K562 (cell line): Measurements from ENCODE around the gene ARPP21. TPM values are rescaled to one million over a fixed set of nuclear protein-coding genes. Genes with fewer than 3 reads are reported as not detected.

Experiments
- ATAC-seq: fragments of 200-7000 bp; cut with Tn5 transposase; 3 replicates; pipeline ENCODE4 v1.9.1; 2020; ENCODE audit warnings: moderate library complexity
- BruUV-seq: library from RNA; stranded (reverse); fragments of 400-500 nt; replicated peaks from 2 replicates; lab custom pipeline; 2021; lab: Mats Ljungman, UMichigan
- CTCF ChIA-PET: fragments of 300-600 bp; formaldehyde crosslinking; extraction: SDS; loops from one replicate; lab custom pipeline; 2021; ENCODE audit warnings: low intra/inter-chr PET ratio; lab: Yijun Ruan, JAX
- POLR2A ChIA-PET: fragments of 300-600, 350-650 bp; sonication (Branson Sonifier 250); formaldehyde crosslinking; extraction: SDS; loops from one replicate; lab custom pipeline; 2021; ENCODE audit warnings: antibody characterized with exemption, inconsistent platforms; lab: Yijun Ruan, JAX
- DNase-seq, 4 experiments: peaks; one replicate each; pipeline versions ENCODE4 v3.0.0 to v3.0.0-alpha.2; 2011 to 2018; ENCODE audit warnings: low spot score in 3 of 4, mixed read lengths in 3 of 4; ENCODE audit errors: extremely low read depth in 1 of 4
- FAIRE-seq: peaks from 2 replicates; lab custom pipeline; 2011; peaks lifted over from hg19 to GRCh38; lab: Jason Lieb, UNC
- H2AFZ ChIP-seq: 2 replicates; pipeline ENCODE4 v1.6.0; 2011; ENCODE audit warnings: low read depth, low read length, control low read depth, inconsistent platforms
- H3K27ac ChIP-seq: fragments of 200-600 bp; 3 replicates; pipeline ENCODE4 v1.8.0; 2011; ENCODE audit warnings: low read depth, mild to moderate bottlenecking, control low read depth, inconsistent platforms, low read length, moderate library complexity, mixed read lengths; ENCODE audit errors: extremely low read depth
- H3K27me3 ChIP-seq, 2 experiments: fragments of 300-600 bp in 1 of 2; 2 replicates in 1 of 2; 3 replicates in 1 of 2; pipeline versions ENCODE4 v1.6.0 to v1.8.0; 2011; ENCODE audit warnings: inconsistent platforms in 2 of 2, low read length in 2 of 2, mild to moderate bottlenecking in 1 of 2, mixed read lengths in 1 of 2, moderate library complexity in 1 of 2; ENCODE audit not compliant: control insufficient read depth in 2 of 2, insufficient read depth in 2 of 2
- H3K36me3 ChIP-seq: fragments of 300-600 bp; 3 replicates; pipeline ENCODE4 v1.8.0; 2011; ENCODE audit warnings: mild to moderate bottlenecking, low read length, inconsistent platforms; ENCODE audit not compliant: control insufficient read depth, insufficient read depth
- H3K4me1 ChIP-seq, 2 experiments: fragments of 200-600 bp in 1 of 2; replicated peaks in 1 of 2; 2 replicates in 1 of 2; 3 replicates in 1 of 2; pipeline versions ENCODE4 v1.5.1 to v1.8.0; 2011; ENCODE audit warnings: inconsistent platforms in 2 of 2, low read length in 2 of 2, mild to moderate bottlenecking in 1 of 2, mixed read lengths in 1 of 2, moderate library complexity in 1 of 2; ENCODE audit not compliant: control insufficient read depth in 2 of 2, insufficient read depth in 2 of 2
- H3K4me2 ChIP-seq: 2 replicates; pipeline ENCODE4 v1.6.1; 2011; ENCODE audit warnings: low read length, control low read depth, inconsistent platforms, mixed read lengths; ENCODE audit not compliant: insufficient read depth
- H3K4me3 ChIP-seq: fragments of 200-600 bp; sonication (generic), shearing (Covaris generic); 2 replicates; pipeline ENCODE4 v1.5.1; 2016; ENCODE audit warnings: control low read depth, inconsistent platforms
- H3K79me2 ChIP-seq: fragments of 200-600 bp; 3 replicates; pipeline ENCODE4 v1.8.0; 2011; ENCODE audit warnings: low read length, inconsistent platforms; ENCODE audit not compliant: control insufficient read depth, insufficient read depth
- H3K9ac ChIP-seq, 2 experiments: 2 replicates each; pipeline versions ENCODE4 v1.6.0 to v1.6.1; 2011; ENCODE audit warnings: low read depth in 2 of 2, low read length in 2 of 2, control low read depth in 1 of 2, inconsistent platforms in 1 of 2, mild to moderate bottlenecking in 1 of 2, mixed read lengths in 1 of 2; ENCODE audit not compliant: insufficient read depth in 1 of 2
- H3K9me1 ChIP-seq: one replicate; pipeline ENCODE4 v1.6.0; 2011; ENCODE audit warnings: inconsistent platforms, mild to moderate bottlenecking, low read length, moderate library complexity; ENCODE audit not compliant: control insufficient read depth, insufficient read depth
- H3K9me3 ChIP-seq: replicated peaks from 2 replicates; pipeline ENCODE4 v1.5.1; 2011; ENCODE audit warnings: low read depth, low read length, inconsistent platforms; ENCODE audit not compliant: control insufficient read depth, insufficient read depth
- H4K20me1 ChIP-seq: replicated peaks from 2 replicates; pipeline ENCODE4 v1.6.1; 2011; ENCODE audit warnings: low read length, inconsistent platforms, mixed read lengths; ENCODE audit not compliant: control insufficient read depth, insufficient read depth
- FOSL1 ChIP-seq: fragments of 200-800 bp; sonication (Bioruptor generic); conservative IDR thresholded peaks from 2 replicates; pipeline ENCODE4 v1.6.1; 2016; ENCODE audit warnings: missing genetic modification characterization, missing compliant biosample characterization
- GMEB1 ChIP-seq: fragments of 250-450 bp; sonication (Bioruptor Pico); IDR thresholded peaks from 2 replicates; pipeline ENCODE4 v1.4.0; 2020; ENCODE audit warnings: mild to moderate bottlenecking
- MAZ ChIP-seq, 2 experiments: fragments of 450-650 bp in 1 of 2; sonication (generic) in 1 of 2; formaldehyde crosslinking; IDR thresholded peaks in 1 of 2; conservative IDR thresholded peaks in 1 of 2; 2 replicates each; pipeline versions ENCODE4 v1.4.0 to v1.5.0; 2020; ENCODE audit warnings: mild to moderate bottlenecking in 1 of 2, missing genetic modification reagents in 1 of 2
- NFXL1 ChIP-seq: fragments of 450-650 bp; formaldehyde crosslinking; IDR thresholded peaks from 2 replicates; pipeline ENCODE4 v1.4.0; 2021; ENCODE audit warnings: mild to moderate bottlenecking
- WGBS: fragments of 100-300 bp; shearing (Covaris generic); methylation state at CpG from one replicate; pipeline ENCODE4 v1.1.6; 2016; ENCODE audit warnings: low coverage, mixed read lengths; ENCODE audit not compliant: insufficient coverage; ENCODE audit errors: missing lambda C conversion rate; 5-methylcytosine and 5-hydroxymethylcytosine counted together
- in situ Hi-C: fragments of 300-500 bp; cut with MboI; formaldehyde crosslinking; loops from 4 replicates; pipeline ENCODE4 v1.15.0; 2018; ENCODE audit warnings: inconsistent platforms, mixed read lengths
- intact Hi-C: fragments of 100-400 bp; cut with micrococcal nuclease; formaldehyde crosslinking; loops from 2 replicates; pipeline ENCODE4 v1.14.2; 2022
- polyA plus RNA-seq, 8 experiments: library from polyadenylated mRNA; depleted of rRNA in 4 of 8; stranded (reverse) in 5 of 8; unstranded in 3 of 8; fragments of >200 nt; fragmentation: Nextera tagmentation in 2 of 8; fragmentation: Illumina TruSeq in 1 of 8; extraction: Ambion mirVana in 2 of 8; extraction: Trizol in 1 of 8; gene quantifications; 2 replicates each; pipeline versions ENCODE4 v1.2.1 to v1.2.3, GENCODE V29; 2011 to 2014; ENCODE audit warnings: inconsistent platforms in 1 of 8, missing spikeins in 1 of 8
- total RNA-seq, 7 experiments: library from RNA; depleted of rRNA in 6 of 7; stranded (reverse); fragments of >200 nt in 6 of 7; fragmentation: Illumina TruSeq in 2 of 7; extraction: Trizol in 2 of 7; gene quantifications; 2 replicates each; pipeline versions ENCODE4 v1.2.1 to v1.2.3, GENCODE V29; 2011 to 2021; ENCODE audit warnings: low replicate concordance in 1 of 7
- TF ChIP-seq, protein P1 (sequence below): sonication (generic); formaldehyde crosslinking; IDR thresholded peaks from 2 replicates; pipeline ENCODE4 v1.8.0; 2023; ENCODE audit warnings: mild to moderate bottlenecking, missing genetic modification reagents
- TF ChIP-seq, protein P2 (sequence below): fragments of 450-650 bp; IDR thresholded peaks from 2 replicates; pipeline ENCODE4 v1.6.1; 2017; ENCODE audit warnings: mild to moderate bottlenecking, moderate library complexity

Gene ARPP21
- total and polyA plus RNA-seq, 9 of the 15 experiments (the other 6 are each of a cell fraction or from before 2014, with no cell fraction given), result not detected

DNA sequence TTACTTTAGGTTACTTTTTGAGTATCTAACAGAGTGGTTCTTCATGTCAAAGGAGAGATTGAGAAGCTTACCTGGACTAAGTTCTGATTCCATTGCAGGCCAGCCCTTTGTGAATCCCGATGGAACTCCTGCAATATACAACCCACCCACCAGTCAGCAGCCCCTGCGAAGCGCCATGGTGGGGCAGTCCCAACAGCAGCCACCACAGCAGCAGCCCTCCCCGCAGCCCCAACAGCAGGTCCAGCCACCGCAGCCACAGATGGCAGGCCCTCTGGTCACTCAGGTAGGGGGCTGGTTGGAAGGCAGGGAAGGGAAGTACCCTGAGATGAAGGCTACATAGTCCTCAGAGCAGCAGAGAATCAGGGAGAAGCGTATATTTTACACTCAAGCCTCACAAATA is 97.8 kb downstream of the ARPP21 start:
- H3K27me3 ChIP-seq, result no peaks in the 10 kb centered on the region
- no peak for DNase-seq
- no peaks in the 10 kb centered on the region for H4K20me1 ChIP-seq
- CTCF ChIA-PET, result no interaction called here
- FAIRE-seq, result no peak
- H3K9me1 ChIP-seq, result no peaks in the 10 kb centered on the region
- no peak for ATAC-seq
- H3K27ac ChIP-seq, result no peak overlapping the region
- TF ChIP-seq MAZ (CRISPR knock-in tag; conservative IDR thresholded peaks at IDR 0.05 in 1 of 2, IDR thresholded peaks at IDR 0.05 in 1 of 2), result no peak
- no peak for TF ChIP-seq FOSL1 (tag)
- no peak for TF ChIP-seq GMEB1
- TF ChIP-seq, protein P1, sequence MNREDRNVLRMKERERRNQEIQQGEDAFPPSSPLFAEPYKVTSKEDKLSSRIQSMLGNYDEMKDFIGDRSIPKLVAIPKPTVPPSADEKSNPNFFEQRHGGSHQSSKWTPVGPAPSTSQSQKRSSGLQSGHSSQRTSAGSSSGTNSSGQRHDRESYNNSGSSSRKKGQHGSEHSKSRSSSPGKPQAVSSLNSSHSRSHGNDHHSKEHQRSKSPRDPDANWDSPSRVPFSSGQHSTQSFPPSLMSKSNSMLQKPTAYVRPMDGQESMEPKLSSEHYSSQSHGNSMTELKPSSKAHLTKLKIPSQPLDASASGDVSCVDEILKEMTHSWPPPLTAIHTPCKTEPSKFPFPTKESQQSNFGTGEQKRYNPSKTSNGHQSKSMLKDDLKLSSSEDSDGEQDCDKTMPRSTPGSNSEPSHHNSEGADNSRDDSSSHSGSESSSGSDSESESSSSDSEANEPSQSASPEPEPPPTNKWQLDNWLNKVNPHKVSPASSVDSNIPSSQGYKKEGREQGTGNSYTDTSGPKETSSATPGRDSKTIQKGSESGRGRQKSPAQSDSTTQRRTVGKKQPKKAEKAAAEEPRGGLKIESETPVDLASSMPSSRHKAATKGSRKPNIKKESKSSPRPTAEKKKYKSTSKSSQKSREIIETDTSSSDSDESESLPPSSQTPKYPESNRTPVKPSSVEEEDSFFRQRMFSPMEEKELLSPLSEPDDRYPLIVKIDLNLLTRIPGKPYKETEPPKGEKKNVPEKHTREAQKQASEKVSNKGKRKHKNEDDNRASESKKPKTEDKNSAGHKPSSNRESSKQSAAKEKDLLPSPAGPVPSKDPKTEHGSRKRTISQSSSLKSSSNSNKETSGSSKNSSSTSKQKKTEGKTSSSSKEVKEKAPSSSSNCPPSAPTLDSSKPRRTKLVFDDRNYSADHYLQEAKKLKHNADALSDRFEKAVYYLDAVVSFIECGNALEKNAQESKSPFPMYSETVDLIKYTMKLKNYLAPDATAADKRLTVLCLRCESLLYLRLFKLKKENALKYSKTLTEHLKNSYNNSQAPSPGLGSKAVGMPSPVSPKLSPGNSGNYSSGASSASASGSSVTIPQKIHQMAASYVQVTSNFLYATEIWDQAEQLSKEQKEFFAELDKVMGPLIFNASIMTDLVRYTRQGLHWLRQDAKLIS (CRISPR knock-in tag), result no peak
- TF ChIP-seq, protein P2, sequence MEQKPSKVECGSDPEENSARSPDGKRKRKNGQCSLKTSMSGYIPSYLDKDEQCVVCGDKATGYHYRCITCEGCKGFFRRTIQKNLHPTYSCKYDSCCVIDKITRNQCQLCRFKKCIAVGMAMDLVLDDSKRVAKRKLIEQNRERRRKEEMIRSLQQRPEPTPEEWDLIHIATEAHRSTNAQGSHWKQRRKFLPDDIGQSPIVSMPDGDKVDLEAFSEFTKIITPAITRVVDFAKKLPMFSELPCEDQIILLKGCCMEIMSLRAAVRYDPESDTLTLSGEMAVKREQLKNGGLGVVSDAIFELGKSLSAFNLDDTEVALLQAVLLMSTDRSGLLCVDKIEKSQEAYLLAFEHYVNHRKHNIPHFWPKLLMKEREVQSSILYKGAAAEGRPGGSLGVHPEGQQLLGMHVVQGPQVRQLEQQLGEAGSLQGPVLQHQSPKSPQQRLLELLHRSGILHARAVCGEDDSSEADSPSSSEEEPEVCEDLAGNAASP, result no peak
- TF ChIP-seq NFXL1 (CRISPR knock-in tag), result no peak
- in situ Hi-C loops (no loop called here), intact Hi-C loops (no loop called here)
- H3K4me1 ChIP-seq, result no peaks in the 10 kb centered on the region
- no peak overlapping the region for H3K9ac ChIP-seq
- H3K36me3 ChIP-seq, result no peaks in the 10 kb centered on the region
- POLR2A ChIA-PET, result no interaction called here
- no peak overlapping the region for H2AFZ ChIP-seq
- no TSS peak for BruUV-seq
- H3K4me3 ChIP-seq, result no peak overlapping the region
- H3K9me3 ChIP-seq, result 0 out of 2 replicates have a peak, but pooled peaks cover 2% of the 10 kb centered on the region
- WGBS, result 4% methylated on average over 6 of the region's 6 CpGs
- H3K4me2 ChIP-seq, result no peak overlapping the region
- H3K79me2 ChIP-seq, result no peaks in the 10 kb centered on the region
